ENCODE data around the gene STARD10. TPM values are rescaled to one million over a fixed set of nuclear protein-coding genes. Genes with fewer than 3 reads are reported as not detected.

STARD10 gene
- total and polyA plus RNA-seq, 9 of the 15 experiments (the other 6 are each of a cell fraction or from before 2014, with no cell fraction given) = 0.15 to 52.9 (median 32.3) TPM

DNA sequence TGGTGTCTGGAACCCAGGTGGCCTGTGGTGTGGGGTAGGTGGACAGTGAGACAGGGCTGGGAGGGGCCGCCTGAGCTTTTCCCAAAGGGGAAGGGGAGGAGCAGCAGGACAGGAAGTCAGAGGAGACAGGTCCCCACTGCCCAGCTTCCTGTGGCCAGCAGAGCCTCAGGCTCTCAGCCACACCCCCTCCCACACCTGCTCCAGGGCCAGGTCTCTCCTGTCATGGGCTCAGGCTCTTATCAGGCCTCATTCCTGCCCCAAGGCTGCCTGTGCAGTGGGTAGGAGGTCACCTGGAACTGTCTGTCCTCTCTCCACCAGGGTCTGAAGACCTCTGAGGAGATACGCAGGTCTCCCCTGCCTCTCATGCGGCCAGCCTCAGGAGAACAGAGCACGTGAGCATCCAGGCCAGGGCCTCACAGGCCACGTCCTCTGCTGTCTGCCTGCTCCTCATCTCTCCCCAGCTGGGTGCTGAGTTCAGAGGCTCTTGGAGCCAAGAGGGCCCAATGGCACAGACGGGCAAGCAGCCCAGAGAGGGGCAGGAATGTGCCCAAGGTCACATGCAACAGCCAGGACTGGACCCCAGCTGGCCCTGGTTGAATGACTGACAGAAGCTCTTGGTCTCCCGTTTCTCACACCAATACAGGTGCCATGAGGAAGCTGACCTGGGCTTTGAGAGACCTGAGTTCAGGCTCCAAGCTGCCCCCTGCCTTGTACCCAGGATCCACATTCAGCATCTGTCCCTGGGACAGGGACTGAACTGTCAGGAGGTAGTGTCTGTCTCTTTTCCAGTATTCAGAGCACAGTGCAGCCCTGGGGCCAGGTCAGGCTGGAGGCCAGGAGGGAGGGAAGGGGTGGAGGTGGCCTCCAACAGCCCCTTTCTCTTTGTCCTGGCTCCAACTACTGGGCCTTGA, 16.7 kb downstream of the STARD10 start (continued):
- TF ChIP-seq, protein P1, sequence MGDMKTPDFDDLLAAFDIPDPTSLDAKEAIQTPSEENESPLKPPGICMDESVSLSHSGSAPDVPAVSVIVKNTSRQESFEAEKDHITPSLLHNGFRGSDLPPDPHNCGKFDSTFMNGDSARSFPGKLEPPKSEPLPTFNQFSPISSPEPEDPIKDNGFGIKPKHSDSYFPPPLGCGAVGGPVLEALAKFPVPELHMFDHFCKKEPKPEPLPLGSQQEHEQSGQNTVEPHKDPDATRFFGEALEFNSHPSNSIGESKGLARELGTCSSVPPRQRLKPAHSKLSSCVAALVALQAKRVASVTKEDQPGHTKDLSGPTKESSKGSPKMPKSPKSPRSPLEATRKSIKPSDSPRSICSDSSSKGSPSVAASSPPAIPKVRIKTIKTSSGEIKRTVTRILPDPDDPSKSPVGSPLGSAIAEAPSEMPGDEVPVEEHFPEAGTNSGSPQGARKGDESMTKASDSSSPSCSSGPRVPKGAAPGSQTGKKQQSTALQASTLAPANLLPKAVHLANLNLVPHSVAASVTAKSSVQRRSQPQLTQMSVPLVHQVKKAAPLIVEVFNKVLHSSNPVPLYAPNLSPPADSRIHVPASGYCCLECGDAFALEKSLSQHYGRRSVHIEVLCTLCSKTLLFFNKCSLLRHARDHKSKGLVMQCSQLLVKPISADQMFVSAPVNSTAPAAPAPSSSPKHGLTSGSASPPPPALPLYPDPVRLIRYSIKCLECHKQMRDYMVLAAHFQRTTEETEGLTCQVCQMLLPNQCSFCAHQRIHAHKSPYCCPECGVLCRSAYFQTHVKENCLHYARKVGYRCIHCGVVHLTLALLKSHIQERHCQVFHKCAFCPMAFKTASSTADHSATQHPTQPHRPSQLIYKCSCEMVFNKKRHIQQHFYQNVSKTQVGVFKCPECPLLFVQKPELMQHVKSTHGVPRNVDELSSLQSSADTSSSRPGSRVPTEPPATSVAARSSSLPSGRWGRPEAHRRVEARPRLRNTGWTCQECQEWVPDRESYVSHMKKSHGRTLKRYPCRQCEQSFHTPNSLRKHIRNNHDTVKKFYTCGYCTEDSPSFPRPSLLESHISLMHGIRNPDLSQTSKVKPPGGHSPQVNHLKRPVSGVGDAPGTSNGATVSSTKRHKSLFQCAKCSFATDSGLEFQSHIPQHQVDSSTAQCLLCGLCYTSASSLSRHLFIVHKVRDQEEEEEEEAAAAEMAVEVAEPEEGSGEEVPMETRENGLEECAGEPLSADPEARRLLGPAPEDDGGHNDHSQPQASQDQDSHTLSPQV (IDR thresholded peaks at IDR 0.05) = peak; percentile 78
- TF ChIP-seq CBFA2T3 (IDR thresholded peaks at IDR 0.05) (peak; percentile 54), CCNT2 (IDR thresholded peaks at IDR 0.05; ENCODE audit: borderline replicate concordance, extremely low read depth, insufficient read length, low read depth, low read length) (peak; percentile 32), DNMT1 (IDR thresholded peaks at IDR 0.05) (no peak), KLF13 (tag; IDR thresholded peaks at IDR 0.05; ENCODE audit: borderline replicate concordance, low read depth) (peak; percentile 64; the same call in 1 of the 2 replicates), MAZ (CRISPR knock-in tag; conservative IDR thresholded peaks at IDR 0.05 in 1 of 2, IDR thresholded peaks at IDR 0.05 in 1 of 2) (peak; percentile 25 to 62; a peak in 3 of 4 replicates), HDAC1 (IDR thresholded peaks at IDR 0.05) (peak in 1 of 2 experiments; percentile 31; a peak in 1 of 4 replicates), NCOR1 (IDR thresholded peaks at IDR 0.05) (no peak), ZNF12 (CRISPR knock-in tag; IDR thresholded peaks at IDR 0.05) (no peak), GABPA (tag; conservative IDR thresholded peaks at IDR 0.05; ENCODE audit: low read depth) (peak; percentile 86), KLF6 (CRISPR knock-in tag; IDR thresholded peaks at IDR 0.05; ENCODE audit: borderline replicate concordance) (no peak)
- TF ChIP-seq, protein P2, sequence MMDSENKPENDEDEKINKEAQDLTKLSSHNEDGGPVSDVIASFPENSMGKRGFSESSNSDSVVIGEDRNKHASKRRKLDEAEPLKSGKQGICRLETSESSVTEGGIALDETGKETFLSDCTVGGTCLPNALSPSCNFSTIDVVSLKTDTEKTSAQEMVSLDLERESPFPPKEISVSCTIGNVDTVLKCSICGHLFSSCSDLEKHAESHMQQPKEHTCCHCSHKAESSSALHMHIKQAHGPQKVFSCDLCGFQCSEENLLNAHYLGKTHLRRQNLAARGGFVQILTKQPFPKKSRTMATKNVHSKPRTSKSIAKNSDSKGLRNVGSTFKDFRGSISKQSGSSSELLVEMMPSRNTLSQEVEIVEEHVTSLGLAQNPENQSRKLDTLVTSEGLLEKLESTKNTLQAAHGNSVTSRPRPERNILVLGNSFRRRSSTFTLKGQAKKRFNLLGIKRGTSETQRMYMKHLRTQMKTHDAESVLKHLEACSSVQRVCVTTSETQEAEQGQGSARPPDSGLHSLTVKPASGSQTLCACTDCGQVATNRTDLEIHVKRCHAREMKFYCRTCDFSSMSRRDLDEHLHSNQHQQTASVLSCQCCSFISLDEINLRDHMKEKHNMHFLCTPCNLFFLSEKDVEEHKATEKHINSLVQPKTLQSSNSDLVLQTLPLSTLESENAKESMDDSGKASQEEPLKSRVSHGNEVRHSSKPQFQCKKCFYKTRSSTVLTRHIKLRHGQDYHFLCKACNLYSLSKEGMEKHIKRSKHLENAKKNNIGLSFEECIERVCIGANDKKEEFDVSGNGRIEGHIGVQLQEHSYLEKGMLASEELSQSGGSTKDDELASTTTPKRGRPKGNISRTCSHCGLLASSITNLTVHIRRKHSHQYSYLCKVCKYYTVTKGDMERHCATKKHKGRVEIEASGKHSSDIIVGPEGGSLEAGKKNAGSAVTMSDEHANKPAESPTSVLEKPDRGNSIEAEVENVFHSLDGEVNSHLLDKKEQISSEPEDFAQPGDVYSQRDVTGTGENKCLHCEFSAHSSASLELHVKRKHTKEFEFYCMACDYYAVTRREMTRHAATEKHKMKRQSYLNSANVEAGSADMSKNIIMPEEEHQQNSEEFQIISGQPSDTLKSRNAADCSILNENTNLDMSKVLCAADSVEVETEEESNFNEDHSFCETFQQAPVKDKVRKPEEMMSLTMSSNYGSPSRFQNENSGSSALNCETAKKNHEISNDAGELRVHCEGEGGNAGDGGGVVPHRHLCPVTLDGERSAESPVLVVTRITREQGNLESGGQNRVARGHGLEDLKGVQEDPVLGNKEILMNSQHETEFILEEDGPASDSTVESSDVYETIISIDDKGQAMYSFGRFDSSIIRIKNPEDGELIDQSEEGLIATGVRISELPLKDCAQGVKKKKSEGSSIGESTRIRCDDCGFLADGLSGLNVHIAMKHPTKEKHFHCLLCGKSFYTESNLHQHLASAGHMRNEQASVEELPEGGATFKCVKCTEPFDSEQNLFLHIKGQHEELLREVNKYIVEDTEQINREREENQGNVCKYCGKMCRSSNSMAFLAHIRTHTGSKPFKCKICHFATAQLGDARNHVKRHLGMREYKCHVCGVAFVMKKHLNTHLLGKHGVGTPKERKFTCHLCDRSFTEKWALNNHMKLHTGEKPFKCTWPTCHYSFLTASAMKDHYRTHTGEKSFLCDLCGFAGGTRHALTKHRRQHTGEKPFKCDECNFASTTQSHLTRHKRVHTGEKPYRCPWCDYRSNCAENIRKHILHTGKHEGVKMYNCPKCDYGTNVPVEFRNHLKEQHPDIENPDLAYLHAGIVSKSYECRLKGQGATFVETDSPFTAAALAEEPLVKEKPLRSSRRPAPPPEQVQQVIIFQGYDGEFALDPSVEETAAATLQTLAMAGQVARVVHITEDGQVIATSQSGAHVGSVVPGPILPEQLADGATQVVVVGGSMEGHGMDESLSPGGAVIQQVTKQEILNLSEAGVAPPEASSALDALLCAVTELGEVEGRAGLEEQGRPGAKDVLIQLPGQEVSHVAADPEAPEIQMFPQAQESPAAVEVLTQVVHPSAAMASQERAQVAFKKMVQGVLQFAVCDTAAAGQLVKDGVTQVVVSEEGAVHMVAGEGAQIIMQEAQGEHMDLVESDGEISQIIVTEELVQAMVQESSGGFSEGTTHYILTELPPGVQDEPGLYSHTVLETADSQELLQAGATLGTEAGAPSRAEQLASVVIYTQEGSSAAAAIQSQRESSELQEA (IDR thresholded peaks at IDR 0.05; ENCODE audit: low read depth) = no peak

Data from K562 (cell line).